Esophagus squamous epithelium (tissue), 5 donors: ENCODE measurements around the gene SFMBT2. TPM values are rescaled to one million over a fixed set of nuclear protein-coding genes. Genes with fewer than 3 reads are reported as not detected.
"Not testable (repeated sequence)": the region's sequence is repeated elsewhere in the genome, so short reads cannot be mapped to it uniquely, and the experiment has no call there.

Experiments
- DNase-seq: peaks from one replicate; lab custom pipeline; 2025; lab: John Stamatoyannopoulos, UW
- H3K27ac ChIP-seq, 4 donors: fragments of 200-600 bp; sonication (generic); one replicate each; pipeline ENCODE4 v1.5.1; 2016 to 2019; ENCODE audit warnings: mild to moderate bottlenecking in 1 of 4
- H3K27me3 ChIP-seq, 4 donors: fragments of 200-600 bp; sonication (generic); 1 replicate in 3 of 4; 2 replicates in 1 of 4; pipeline versions ENCODE4 v1.5.1 to v1.6.0; 2017 to 2021; ENCODE audit warnings: antibody characterized with exemption in 1 of 4
- H3K36me3 ChIP-seq, 3 donors: fragments of 200-600 bp; sonication (generic); one replicate each; pipeline ENCODE4 v1.5.1; 2016 to 2019
- H3K4me1 ChIP-seq, 3 donors: fragments of 200-600 bp; sonication (generic); one replicate each; pipeline ENCODE4 v1.5.1; 2017 to 2019
- H3K4me3 ChIP-seq, 4 donors: fragments of 200-600 bp; sonication (generic); 1 replicate in 3 of 4; 2 replicates in 1 of 4; pipeline ENCODE4 v1.5.1; 2016 to 2019; ENCODE audit warnings: mild to moderate bottlenecking in 2 of 4, moderate library complexity in 1 of 4
- H3K9me3 ChIP-seq, 3 donors: fragments of 200-600 bp; sonication (generic); one replicate each; pipeline ENCODE4 v1.5.1; 2016 to 2019
- CTCF ChIP-seq, 6 experiments: fragments of 450-650 bp in 4 of 6; fragments of 200-600 bp in 2 of 6; sonication (generic) in 2 of 6; IDR thresholded peaks; one replicate each; pipeline ENCODE4 v1.5.1; 2016 to 2019; ENCODE audit warnings: antibody characterized with exemption in 6 of 6, mild to moderate bottlenecking in 4 of 6, moderate library complexity in 4 of 6
- POLR2A ChIP-seq, 4 donors: fragments of 450-650 bp; IDR thresholded peaks; one replicate each; pipeline ENCODE4 v1.6.1; 2017; ENCODE audit warnings: antibody characterized with exemption in 4 of 4, mild to moderate bottlenecking in 4 of 4, moderate library complexity in 3 of 4
- WGBS, 2 donors: methylation state at CpG; one replicate each; pipeline ENCODE4 v1.1.5; 2018; 5-methylcytosine and 5-hydroxymethylcytosine counted together
- intact Hi-C: fragments of 100-400 bp; cut with DNase I; formaldehyde crosslinking; loops from one replicate; pipeline ENCODE4 v1.15.0; 2022
- total RNA-seq, 4 donors: library from RNA; depleted of rRNA; stranded (reverse); fragments of >200 nt; gene quantifications; one replicate each; pipeline ENCODE4 v1.1.0, GENCODE V29; 2016
- donor health status: DM: yes; HTN: yes; CAD: no.

SFMBT2 gene
- total RNA-seq, 4 donors from 2014 or later: 0.72 to 5.0 (median 1.4) TPM

GRCh38 chr10:7388602-7389001, 22.2 kb downstream of the SFMBT2 start:
- H3K4me3 ChIP-seq: no peak overlapping the region
- no peak for TF ChIP-seq POLR2A (IDR thresholded peaks at IDR 0.05)
- TF ChIP-seq CTCF (IDR thresholded peaks at IDR 0.05): no peak
- DNase-seq: no peak
- WGBS, 2 donors: 59 to 73% methylated on average over 3 to 4 of the region's 4 CpGs
- H3K27ac ChIP-seq: no peak overlapping the region
- no peaks in the 10 kb centered on the region for H3K36me3 ChIP-seq
- no peaks in the 10 kb centered on the region for H3K27me3 ChIP-seq
- intact Hi-C loops: no loop called here
- no peaks in the 10 kb centered on the region for H3K9me3 ChIP-seq
- H3K4me1 ChIP-seq: no peaks in the 10 kb centered on the region

GRCh38 chr10:7388149-7388548, 22.7 kb downstream of the SFMBT2 start:
- H3K36me3 ChIP-seq, intact Hi-C loops, DNase-seq, H3K27ac ChIP-seq, H3K27me3 ChIP-seq, H3K9me3 ChIP-seq, H3K4me1 ChIP-seq, H3K4me3 ChIP-seq: not testable (repeated sequence)
- 80 to 92% methylated on average over 1 of the region's 1 CpG for WGBS, 2 donors

- no peak overlapping the region for H3K27ac ChIP-seq
- TF ChIP-seq POLR2A (IDR thresholded peaks at IDR 0.05): no peak
- no peak for TF ChIP-seq CTCF (IDR thresholded peaks at IDR 0.05)
- H3K4me3 ChIP-seq: no peak overlapping the region
- no peaks in the 10 kb centered on the region for H3K9me3 ChIP-seq
- H3K27me3 ChIP-seq: no peaks in the 10 kb centered on the region
- WGBS, 2 donors: 71 to 76% methylated on average over 6 of the region's 7 CpGs
- H3K4me1 ChIP-seq: no peaks in the 10 kb centered on the region
- no peaks in the 10 kb centered on the region for H3K36me3 ChIP-seq
- DNase-seq: no peak
- intact Hi-C loops: no loop called here
Observed at GRCh38 chr10:7385114-7385513, 25.7 kb downstream of the SFMBT2 start.

GRCh38 chr10:7383442-7383841, 27.4 kb downstream of the SFMBT2 start:
- Histone ChIP-seq H3K4me3 (no peak overlapping the region), H3K27me3 (no peaks in the 10 kb centered on the region), H3K27ac (no peak overlapping the region), H3K4me1 (no peaks in the 10 kb centered on the region), H3K9me3 (no peaks in the 10 kb centered on the region), H3K36me3 (no peaks in the 10 kb centered on the region)
- TF ChIP-seq POLR2A (IDR thresholded peaks at IDR 0.05) (no peak), CTCF (IDR thresholded peaks at IDR 0.05) (no peak)
- WGBS, 2 donors: 83 to 84% methylated on average over 7 of the region's 7 CpGs
- intact Hi-C loops: no loop called here
- DNase-seq: no peak

GRCh38 chr10:7380704-7381241, 30.1 kb downstream of the SFMBT2 start:
- Histone ChIP-seq H3K27ac (no peak overlapping the region), H3K36me3 (no peaks in the 10 kb centered on the region), H3K9me3 (no peaks in the 10 kb centered on the region), H3K4me3 (no peak overlapping the region), H3K27me3 (no peaks in the 10 kb centered on the region), H3K4me1 (no peaks in the 10 kb centered on the region)
- 87 to 98% methylated on average over 4 to 5 of the region's 5 CpGs for WGBS, 2 donors
- DNase-seq: no peak
- no peak for TF ChIP-seq POLR2A (IDR thresholded peaks at IDR 0.05)
- intact Hi-C loops: no loop called here

- intact Hi-C loops: no loop called here
- Histone ChIP-seq H3K4me1 (no peaks in the 10 kb centered on the region), H3K27ac (no peak overlapping the region), H3K27me3 (no peaks in the 10 kb centered on the region), H3K36me3 (no peaks in the 10 kb centered on the region), H3K9me3 (no peaks in the 10 kb centered on the region), H3K4me3 (no peak overlapping the region)
- 83 to 85% methylated on average over 8 of the region's 8 CpGs for WGBS, 2 donors
- no peak for DNase-seq
- TF ChIP-seq POLR2A (IDR thresholded peaks at IDR 0.05): no peak
- TF ChIP-seq CTCF (IDR thresholded peaks at IDR 0.05): no peak
Observed at GRCh38 chr10:7378602-7379403, 32.0 kb downstream of the SFMBT2 start.
